OCI-LY3 (cell line): ENCODE measurements around the gene TMEM259.
A peak's percentile ranks its signal among the peaks of the same experiment; 100 is the strongest.

Experiments used
- H2AFZ ChIP-seq: fragments of 200-600, 300-600 bp; shearing (Covaris generic); 2 replicates; pipeline ENCODE4 v1.6.0; 2014; ENCODE audit warnings: antibody characterized with exemption, low read depth, low read length
- H3K27ac ChIP-seq: fragments of 200-600, 300-600 bp; sonication (generic); 2 replicates; pipeline ENCODE4 v1.5.1; 2014; ENCODE audit warnings: mild to moderate bottlenecking, low read length, moderate library complexity, mixed read lengths
- H3K27me3 ChIP-seq: fragments of 200-600, 300-600 bp; sonication (generic); 2 replicates; pipeline ENCODE4 v1.6.1; 2014; ENCODE audit warnings: low read depth, low read length, mixed read lengths
- H3K36me3 ChIP-seq: fragments of 200-600, 300-600 bp; sonication (generic); replicated peaks from 2 replicates; pipeline ENCODE3; 2014; ENCODE audit warnings: low read depth, low read length, mixed read lengths
- H3K4me1 ChIP-seq: fragments of 300-600, 200-600 bp; sonication (generic); 2 replicates; pipeline ENCODE4 v1.6.1; 2014; ENCODE audit warnings: low read length, mixed read lengths
- H3K4me2 ChIP-seq: fragments of 200-600, 300-600 bp; sonication (generic); 2 replicates; pipeline ENCODE4 v1.6.1; 2014; ENCODE audit warnings: low read length, mixed read lengths
- H3K4me3 ChIP-seq: fragments of 300-600, 200-600 bp; sonication (generic); 2 replicates; pipeline ENCODE4 v1.5.1; 2014; ENCODE audit warnings: antibody characterized with exemption, mild to moderate bottlenecking, low read length, moderate library complexity
- H3K79me2 ChIP-seq: fragments of 300-600, 200-600 bp; shearing (Covaris generic); 2 replicates; pipeline ENCODE4 v1.6.1; 2014; ENCODE audit warnings: mild to moderate bottlenecking, low read length, mixed read lengths
- H3K9ac ChIP-seq: fragments of 300-600, 200-600 bp; shearing (Covaris generic); 2 replicates; pipeline ENCODE4 v1.6.0; 2014; ENCODE audit warnings: mild to moderate bottlenecking, low read length, moderate library complexity
- H3K9me3 ChIP-seq: fragments of 200-600, 300-600 bp; shearing (Covaris generic); 2 replicates; pipeline ENCODE4 v1.6.1; 2014; ENCODE audit warnings: low read length, mixed read lengths; ENCODE audit not compliant: insufficient read depth
- H4K20me1 ChIP-seq: fragments of 200-600, 300-600 bp; sonication (generic); 2 replicates; pipeline ENCODE4 v1.6.1; 2016; ENCODE audit warnings: low read length, mixed read lengths; ENCODE audit not compliant: insufficient read depth
- EZH2phosphoT487 ChIP-seq: fragments of 200-600 bp; shearing (Covaris generic); IDR thresholded peaks from 2 replicates; pipeline ENCODE4 v1.6.1; 2018; ENCODE audit warnings: antibody characterized with exemption, mixed run types, low read depth
- TF ChIP-seq, protein P1 (sequence below): fragments of 200-600, 300-600 bp; sonication (generic); IDR thresholded peaks from 2 replicates; pipeline ENCODE4 v1.5.1; 2014; ENCODE audit warnings: antibody characterized with exemption, low read length, low read depth

TMEM259 gene

DNA sequence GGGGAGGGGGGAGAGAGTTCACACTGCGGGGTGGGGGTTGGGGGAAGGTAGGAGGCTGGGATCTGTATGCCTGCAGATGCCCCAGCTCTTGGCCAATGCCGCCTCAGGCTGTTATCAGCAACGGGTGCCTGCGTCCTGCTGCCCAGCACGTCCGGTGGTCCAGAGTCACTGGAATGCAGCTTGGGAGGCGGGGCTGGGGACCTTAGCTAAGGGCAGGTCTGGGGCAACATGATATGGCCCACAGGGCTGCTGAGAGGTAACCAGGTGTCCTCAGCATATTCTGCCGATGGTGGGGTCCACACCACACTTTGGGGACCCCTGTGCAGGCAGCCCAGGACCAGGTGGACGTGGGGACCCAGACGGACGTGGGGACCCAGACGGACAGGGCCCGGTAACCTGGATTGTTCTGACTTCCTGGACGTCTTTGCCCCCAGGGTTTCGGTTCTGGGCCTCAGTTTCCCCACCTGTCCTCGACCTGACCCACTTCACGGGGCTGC, 45.4 kb upstream of the TMEM259 start:
- Histone ChIP-seq H3K4me2 (peak overlapping the region; percentile 98), H3K4me3 (peak overlapping the region; percentile 95), H2AFZ (no peak overlapping the region), H3K4me1 (peaks cover 25% of the 10 kb centered on the region), H3K36me3 (peaks cover 15% of the 10 kb centered on the region), H3K9ac (peak overlapping the region; percentile 93), H3K27ac (no peak overlapping the region), H3K9me3 (no peaks in the 10 kb centered on the region), H3K27me3 (no peaks in the 10 kb centered on the region), H3K79me2 (peaks cover 31% of the 10 kb centered on the region), H4K20me1 (no peaks in the 10 kb centered on the region)
- no peak for TF ChIP-seq EZH2phosphoT487
- TF ChIP-seq, protein P1, sequence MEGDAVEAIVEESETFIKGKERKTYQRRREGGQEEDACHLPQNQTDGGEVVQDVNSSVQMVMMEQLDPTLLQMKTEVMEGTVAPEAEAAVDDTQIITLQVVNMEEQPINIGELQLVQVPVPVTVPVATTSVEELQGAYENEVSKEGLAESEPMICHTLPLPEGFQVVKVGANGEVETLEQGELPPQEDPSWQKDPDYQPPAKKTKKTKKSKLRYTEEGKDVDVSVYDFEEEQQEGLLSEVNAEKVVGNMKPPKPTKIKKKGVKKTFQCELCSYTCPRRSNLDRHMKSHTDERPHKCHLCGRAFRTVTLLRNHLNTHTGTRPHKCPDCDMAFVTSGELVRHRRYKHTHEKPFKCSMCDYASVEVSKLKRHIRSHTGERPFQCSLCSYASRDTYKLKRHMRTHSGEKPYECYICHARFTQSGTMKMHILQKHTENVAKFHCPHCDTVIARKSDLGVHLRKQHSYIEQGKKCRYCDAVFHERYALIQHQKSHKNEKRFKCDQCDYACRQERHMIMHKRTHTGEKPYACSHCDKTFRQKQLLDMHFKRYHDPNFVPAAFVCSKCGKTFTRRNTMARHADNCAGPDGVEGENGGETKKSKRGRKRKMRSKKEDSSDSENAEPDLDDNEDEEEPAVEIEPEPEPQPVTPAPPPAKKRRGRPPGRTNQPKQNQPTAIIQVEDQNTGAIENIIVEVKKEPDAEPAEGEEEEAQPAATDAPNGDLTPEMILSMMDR = no peak

- Histone ChIP-seq H3K4me2 (no peak overlapping the region), H3K27ac (no peak overlapping the region), H4K20me1 (no peaks in the 10 kb centered on the region), H3K36me3 (peaks cover 11% of the 10 kb centered on the region), H3K9ac (no peak overlapping the region), H3K79me2 (peaks cover 26% of the 10 kb centered on the region), H3K4me1 (peaks cover 25% of the 10 kb centered on the region), H3K27me3 (no peaks in the 10 kb centered on the region), H2AFZ (no peak overlapping the region), H3K9me3 (no peaks in the 10 kb centered on the region), H3K4me3 (no peak overlapping the region)
- TF ChIP-seq, protein P1 = no peak
- TF ChIP-seq EZH2phosphoT487 = no peak
Measured at GRCh38 chr19:1065606-1066109, 44.7 kb upstream of the TMEM259 start.

GRCh38 chr19:1064661-1065605, 44.0 kb upstream of the TMEM259 start:
- H3K9ac ChIP-seq = peak overlapping the region; percentile 25; the same call in 1 of the 2 replicates
- peaks cover 25% of the 10 kb centered on the region for H3K4me1 ChIP-seq
- H3K9me3 ChIP-seq = no peaks in the 10 kb centered on the region
- H3K27me3 ChIP-seq = no peaks in the 10 kb centered on the region
- H3K36me3 ChIP-seq = peaks cover 10% of the 10 kb centered on the region
- peak overlapping the region; percentile 56 for H3K4me2 ChIP-seq
- H3K79me2 ChIP-seq = peaks cover 24% of the 10 kb centered on the region
- no peaks in the 10 kb centered on the region for H4K20me1 ChIP-seq
- H3K27ac ChIP-seq = no peak overlapping the region
- TF ChIP-seq, protein P1 = peak; percentile 54
- TF ChIP-seq EZH2phosphoT487 = no peak
- H3K4me3 ChIP-seq = peak overlapping the region; percentile 51
- no peak overlapping the region for H2AFZ ChIP-seq
